GM21786 (cell line): ENCODE data around the gene MCCC1.
"Not testable (repeated sequence)": the region's sequence is repeated elsewhere in the genome, so short reads cannot be mapped to it uniquely, and the experiment has no call there.

Experiments
- ATAC-seq: cut with Tn5 transposase; IDR thresholded peaks from one replicate; pipeline ENCODE4 v1.9.1; 2021; ENCODE audit not compliant: unreplicated experiment

The MCCC1 gene

DNA sequence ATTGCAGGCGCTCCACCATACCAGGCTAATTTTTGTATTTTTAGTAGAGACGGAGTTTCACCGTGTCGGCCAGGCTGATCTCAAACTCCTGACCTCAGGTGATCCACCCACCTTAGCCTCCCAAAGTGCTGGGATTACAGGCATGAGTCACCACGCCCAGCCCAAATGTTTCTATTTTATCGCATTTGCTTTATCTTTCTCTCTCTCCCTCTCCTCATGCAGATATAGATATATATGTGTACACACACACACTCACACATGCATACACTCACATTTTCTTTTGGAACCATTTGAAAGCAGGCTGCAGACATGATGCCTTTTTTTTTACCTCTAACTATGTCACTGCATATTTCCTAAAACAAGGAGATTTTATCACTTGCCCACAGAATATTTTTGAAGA, 7.3 kb upstream of the MCCC1 start:
- no peak for ATAC-seq

DNA sequence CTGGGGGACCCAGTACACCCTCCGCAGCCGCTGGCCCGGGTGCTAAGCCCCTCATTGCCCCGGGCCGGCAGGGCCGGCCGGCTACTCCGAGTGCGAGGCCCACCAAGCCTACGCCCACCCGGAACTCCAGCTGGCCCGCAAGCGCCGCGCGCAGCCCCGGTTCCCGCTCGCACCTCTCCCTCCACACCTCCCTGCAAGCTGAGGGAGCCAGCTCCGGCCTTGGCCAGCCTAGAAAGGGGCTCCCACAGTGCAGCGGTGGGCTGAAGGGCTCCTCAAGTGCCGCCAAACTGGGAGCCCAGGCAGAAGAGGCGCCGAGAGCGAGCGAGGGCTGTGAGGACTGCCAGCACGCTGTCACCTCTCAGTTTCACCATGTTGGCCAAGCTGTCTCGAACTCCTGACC, 4.7 kb upstream of the MCCC1 start:
- ATAC-seq: not testable (repeated sequence)

DNA sequence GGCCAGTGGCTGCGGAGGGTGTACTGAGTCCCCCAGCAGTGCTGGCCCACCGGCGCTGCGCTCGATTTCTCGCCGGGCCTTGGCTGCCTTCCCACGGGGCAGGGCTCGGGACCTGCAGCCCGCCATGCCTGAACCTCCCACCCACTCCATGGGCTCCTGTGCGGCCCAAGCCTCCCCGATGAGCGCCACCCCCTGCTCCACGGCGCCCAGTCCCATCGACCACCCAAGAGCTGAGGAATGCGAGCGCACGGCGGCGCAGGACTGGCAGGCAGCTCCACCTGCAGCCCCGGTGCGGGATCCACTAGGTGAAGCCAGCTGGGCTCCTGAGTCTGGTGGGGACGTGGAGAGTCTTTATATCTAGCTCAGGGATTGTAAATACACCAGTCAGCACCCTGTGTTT, 1.7 kb upstream of the MCCC1 start:
- ATAC-seq: not testable (repeated sequence)

- ATAC-seq: no peak
Observed at GRCh38 chr3:183100376-183100775, 1.1 kb upstream of the MCCC1 start.

GRCh38 chr3:183099838-183100204, 525 bp upstream of the MCCC1 start:
- no peak for ATAC-seq

DNA sequence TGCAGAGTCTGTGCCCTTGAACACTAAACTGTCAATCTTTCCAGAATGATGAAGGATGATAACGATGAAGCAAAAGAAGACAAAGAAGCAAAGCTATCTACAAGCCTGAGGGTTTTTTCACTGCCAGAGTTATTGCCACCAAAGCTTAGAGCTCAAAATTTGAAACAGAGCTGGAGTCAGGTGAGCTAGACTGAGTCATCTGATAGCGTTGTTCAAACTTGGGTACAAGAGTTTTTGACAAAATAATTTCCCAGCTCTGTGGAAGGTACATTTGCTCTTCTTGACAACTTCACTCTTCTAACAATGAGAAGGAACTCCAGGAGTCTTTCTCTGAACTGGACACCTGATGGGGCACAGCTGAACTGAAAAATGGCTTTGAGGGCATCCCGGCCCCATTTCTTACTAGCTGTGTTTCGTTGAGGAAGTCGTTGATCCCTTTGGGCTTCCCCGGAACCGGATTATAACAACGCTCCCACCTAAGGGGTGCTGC, 715 bp downstream of the MCCC1 start:
- ATAC-seq: no peak

GRCh38 chr3:183094711-183095110, 4.6 kb downstream of the MCCC1 start:
- no peak for ATAC-seq

- no peak for ATAC-seq
Observed at GRCh38 chr3:183092256-183092655, 7.0 kb downstream of the MCCC1 start.

DNA sequence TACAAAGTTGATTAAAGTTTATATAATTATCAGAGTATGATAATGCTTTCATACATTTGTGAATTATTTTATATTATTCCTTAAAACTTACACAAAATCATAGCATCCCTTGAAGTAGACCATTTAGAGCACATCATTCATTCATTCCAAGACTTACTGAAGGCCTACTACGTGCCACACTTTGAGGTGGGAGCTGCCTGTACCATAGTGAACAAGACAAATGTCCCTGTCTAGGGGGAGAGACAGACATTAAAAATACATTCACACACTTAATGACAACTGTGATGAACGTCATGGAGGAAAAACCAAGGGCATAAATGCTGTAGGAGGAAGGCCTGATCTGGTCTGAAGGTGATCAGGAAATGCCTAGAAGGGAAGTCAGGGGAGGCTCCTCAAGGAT, 12.1 kb downstream of the MCCC1 start:
- no peak for ATAC-seq

DNA sequence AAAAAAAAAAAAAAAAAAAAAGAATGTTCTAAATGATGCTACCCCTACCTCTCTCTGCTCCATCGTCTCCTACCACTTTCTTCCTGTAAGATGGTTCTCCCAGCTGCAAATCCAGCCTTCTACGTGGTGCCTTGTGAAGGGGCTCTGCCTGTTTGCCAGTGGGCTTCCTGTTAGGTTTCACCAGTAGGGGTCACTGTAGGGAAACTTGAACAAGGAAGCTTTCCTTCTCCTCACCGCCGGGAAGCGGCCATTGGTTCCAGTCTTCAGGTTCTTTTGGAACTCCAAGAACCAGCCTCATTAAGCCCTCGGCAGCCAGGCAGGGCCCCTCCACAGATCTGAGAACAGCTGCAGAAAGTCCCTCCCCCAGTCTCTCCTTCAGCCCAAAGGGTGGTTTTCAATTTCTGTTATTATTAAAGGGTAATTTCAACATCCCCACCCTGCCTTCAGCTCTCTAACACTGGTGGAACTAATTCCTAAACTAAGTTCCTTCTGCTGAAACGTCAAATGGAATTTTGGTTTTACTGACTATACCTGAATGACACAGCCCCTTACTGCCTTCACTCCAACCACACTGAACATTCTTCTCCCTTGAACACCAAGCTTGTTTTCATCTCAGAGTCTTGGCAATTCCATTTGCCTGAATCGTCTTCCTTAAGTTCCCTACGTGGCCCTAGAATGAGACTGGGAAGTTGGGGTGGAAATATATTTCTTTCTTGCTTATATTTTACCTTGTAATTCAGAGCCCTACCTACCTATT, 13.5 kb downstream of the MCCC1 start:
- no peak for ATAC-seq

DNA sequence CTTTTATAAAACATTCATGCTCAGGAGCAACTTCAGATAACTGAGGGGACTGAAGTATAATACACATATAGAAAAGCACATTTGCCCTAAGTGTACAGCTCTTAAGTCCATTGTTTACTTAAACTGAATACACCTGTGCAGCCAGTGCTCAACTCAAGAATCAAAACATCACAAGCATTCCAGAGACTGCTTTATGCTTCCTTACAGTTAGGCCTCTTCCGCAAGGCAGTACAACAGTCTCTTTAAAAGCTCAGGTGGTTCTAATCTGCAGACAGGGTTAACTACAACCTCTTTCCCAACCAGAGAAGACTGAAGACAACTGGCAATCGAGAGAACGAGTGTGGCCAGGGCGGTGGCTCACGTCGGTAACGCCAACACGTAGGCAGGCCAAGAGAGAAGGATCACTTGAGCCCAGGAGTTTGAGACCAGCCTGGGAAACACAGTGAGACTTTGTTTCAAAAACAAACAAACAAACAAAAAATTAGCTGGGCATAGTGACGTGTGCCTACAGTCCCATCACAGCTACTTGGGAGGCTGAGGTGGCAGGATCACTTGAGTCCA, 16.9 kb downstream of the MCCC1 start:
- no peak for ATAC-seq

- no peak for ATAC-seq
Observed at GRCh38 chr3:183081459-183082183, 17.7 kb downstream of the MCCC1 start.

GRCh38 chr3:183080628-183081027, 18.7 kb downstream of the MCCC1 start:
- ATAC-seq: no peak

DNA sequence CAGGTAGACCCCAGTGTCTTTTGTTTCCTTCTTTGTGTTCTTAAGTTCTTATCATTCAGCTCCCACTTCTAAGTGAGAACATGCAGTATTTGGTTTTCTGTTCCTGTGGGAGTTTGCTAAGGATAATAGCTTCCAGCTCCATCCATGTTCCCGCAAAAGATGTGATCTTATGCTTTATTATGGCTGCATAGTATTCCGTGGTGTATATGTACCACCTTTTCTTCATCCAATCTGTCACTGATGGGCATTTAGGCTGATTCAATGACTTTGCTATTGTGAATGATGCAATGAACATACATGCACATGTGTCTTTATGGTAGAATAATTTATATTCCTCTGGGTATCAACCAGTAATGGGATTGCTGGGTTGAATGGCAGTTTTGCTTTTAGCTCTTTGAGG, 24.4 kb downstream of the MCCC1 start:
- ATAC-seq: no peak

DNA sequence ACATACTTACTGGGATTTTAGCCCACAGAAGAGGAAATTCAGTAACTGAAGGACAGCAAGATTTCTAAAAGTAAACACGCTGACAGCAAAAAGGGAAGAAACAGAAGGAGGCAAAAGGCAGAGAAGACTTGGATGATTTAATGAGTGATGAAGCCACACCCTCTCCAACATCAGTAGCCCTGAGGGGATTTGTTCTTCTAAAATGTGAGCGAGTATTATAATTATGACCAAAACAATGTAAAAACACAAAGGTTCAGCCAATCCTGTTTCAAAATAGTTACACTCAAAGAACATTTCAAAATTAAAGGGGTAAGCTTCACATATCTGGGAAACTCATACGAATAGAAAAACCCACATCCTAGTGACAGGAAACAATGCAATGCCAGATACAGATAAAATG, 25.0 kb downstream of the MCCC1 start:
- no peak for ATAC-seq

GRCh38 chr3:183073839-183074238, 25.5 kb downstream of the MCCC1 start:
- no peak for ATAC-seq

DNA sequence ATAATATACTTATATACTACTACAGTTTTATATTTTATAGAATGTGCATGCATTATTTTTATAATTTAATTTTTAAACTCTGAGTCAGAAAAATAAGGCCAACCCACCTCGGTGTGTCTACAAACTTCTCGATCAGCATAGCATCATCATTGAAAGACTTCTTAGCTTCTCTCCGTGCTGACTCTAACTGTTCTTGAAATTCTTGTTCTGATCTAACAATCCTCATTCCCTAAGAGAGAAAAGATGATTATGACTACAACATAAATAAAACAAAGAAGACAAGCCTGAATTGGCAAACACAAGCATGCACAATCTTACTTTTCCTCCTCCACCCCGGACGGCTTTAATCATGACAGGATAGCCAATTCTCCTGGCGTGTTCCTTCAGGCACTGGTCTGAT, 28.4 kb downstream of the MCCC1 start:
- no peak for ATAC-seq

DNA sequence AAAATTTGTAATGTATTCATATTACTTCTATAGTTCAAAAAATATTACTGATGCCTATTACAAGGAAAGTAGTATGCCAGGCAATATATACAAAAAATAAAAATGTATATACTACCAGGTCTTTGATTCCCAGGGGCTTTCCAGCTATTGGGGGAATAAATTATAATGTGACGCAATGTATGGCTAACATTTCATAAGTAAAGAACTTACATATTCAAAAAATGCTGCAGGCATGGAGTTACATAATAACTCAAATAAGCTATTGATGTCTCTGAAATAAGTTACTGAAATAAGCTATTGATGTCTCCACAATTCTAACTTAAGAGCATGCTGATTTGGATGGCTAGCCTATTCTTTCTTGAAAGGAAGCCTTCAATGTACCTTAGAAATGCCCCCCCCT, 30.2 kb downstream of the MCCC1 start:
- ATAC-seq: no peak

- ATAC-seq: not testable (repeated sequence)
Observed at GRCh38 chr3:183066891-183067290, 32.4 kb downstream of the MCCC1 start.

GRCh38 chr3:183064475-183064874, 34.8 kb downstream of the MCCC1 start:
- ATAC-seq: no peak

GRCh38 chr3:183061391-183062172, 37.7 kb downstream of the MCCC1 start:
- no peak for ATAC-seq
